Esophagus (tissue), 2 donors: ENCODE data around the gene PLCB4. TPM values are rescaled to one million over a fixed set of nuclear protein-coding genes. Genes with fewer than 3 reads are reported as not detected.
"Not testable (repeated sequence)": the region's sequence is repeated elsewhere in the genome, so short reads cannot be mapped to it uniquely, and the experiment has no call there.

Experiments used
- H3K27ac ChIP-seq, 2 donors: one replicate each; pipeline ENCODE4 v1.5.1; 2013; ENCODE audit warnings: low read depth in 2 of 2, mild to moderate bottlenecking in 2 of 2, inconsistent platforms in 1 of 2, low read length in 1 of 2, moderate library complexity in 1 of 2
- H3K27me3 ChIP-seq, 2 donors: one replicate each; pipeline ENCODE4 v1.6.1; 2013; ENCODE audit warnings: low read length in 2 of 2, control low read depth in 1 of 2, mild to moderate bottlenecking in 1 of 2; ENCODE audit not compliant: insufficient read depth in 2 of 2, control insufficient read depth in 1 of 2
- H3K36me3 ChIP-seq, 2 donors: one replicate each; pipeline ENCODE4 v1.6.1; 2013; ENCODE audit warnings: low read length in 1 of 2; ENCODE audit not compliant: control insufficient read depth in 2 of 2, insufficient read depth in 2 of 2
- H3K4me1 ChIP-seq, 2 donors: one replicate each; pipeline ENCODE4 v1.6.1; 2013; ENCODE audit warnings: low read length in 1 of 2; ENCODE audit not compliant: control insufficient read depth in 2 of 2, insufficient read depth in 2 of 2
- H3K4me3 ChIP-seq, 2 donors: one replicate each; pipeline ENCODE4 v1.5.1; 2013; ENCODE audit warnings: low read length in 2 of 2, mild to moderate bottlenecking in 2 of 2, low read depth in 1 of 2, moderate library complexity in 1 of 2
- H3K9me3 ChIP-seq, 2 donors: one replicate each; pipeline ENCODE4 v1.6.1; 2013; ENCODE audit warnings: mild to moderate bottlenecking in 2 of 2, low read depth in 1 of 2, low read length in 1 of 2, moderate library complexity in 1 of 2; ENCODE audit not compliant: control insufficient read depth in 2 of 2, insufficient read depth in 1 of 2
- WGBS, 2 donors: extraction: QIAGEN DNeasy Blood & Tissue Kit; methylation state at CpG; one replicate each; pipeline ENCODE4 v1.1.7; 2013; 5-methylcytosine and 5-hydroxymethylcytosine counted together
- polyA plus RNA-seq, 2 donors: library from polyadenylated mRNA; stranded (reverse); fragments of 200-250 nt; gene quantifications; one replicate each; pipeline ENCODE4 v1.2.3, GENCODE V29; 2013
- donor health status: healthy with polysubstance abuse.
- donor health status: Bipolar disorder and iron deficiency.

PLCB4 gene
- polyA plus RNA-seq, 2 donors: 1.9 to 2.2 TPM

- no peaks in the 10 kb centered on the region for H3K4me1 ChIP-seq
- 75% methylated on average over 8 of the region's 8 CpGs for WGBS, 2 donors
- H3K27me3 ChIP-seq: no peaks in the 10 kb centered on the region
- no peak overlapping the region for H3K27ac ChIP-seq
- H3K36me3 ChIP-seq: no peaks in the 10 kb centered on the region
- H3K9me3 ChIP-seq: no peaks in the 10 kb centered on the region
- no peak overlapping the region for H3K4me3 ChIP-seq
Observed at GRCh38 chr20:9031991-9032390, 36.9 kb upstream of the PLCB4 start.

GRCh38 chr20:9032758-9033157, 36.1 kb upstream of the PLCB4 start:
- H3K4me1 ChIP-seq: no peaks in the 10 kb centered on the region
- no peak overlapping the region for H3K4me3 ChIP-seq
- no peaks in the 10 kb centered on the region for H3K9me3 ChIP-seq
- H3K27ac ChIP-seq: no peak overlapping the region
- 93 to 94% methylated on average over 4 of the region's 4 CpGs for WGBS, 2 donors
- no peaks in the 10 kb centered on the region for H3K27me3 ChIP-seq
- no peaks in the 10 kb centered on the region for H3K36me3 ChIP-seq

- Histone ChIP-seq H3K4me3 (no peak overlapping the region), H3K27me3 (no peaks in the 10 kb centered on the region), H3K27ac (no peak overlapping the region), H3K4me1 (no peaks in the 10 kb centered on the region), H3K36me3 (no peaks in the 10 kb centered on the region), H3K9me3 (no peaks in the 10 kb centered on the region)
- 44 to 59% methylated on average over 3 of the region's 3 CpGs for WGBS, 2 donors
Observed at GRCh38 chr20:9035126-9035525, 33.8 kb upstream of the PLCB4 start.

- Histone ChIP-seq H3K36me3 (no peaks in the 10 kb centered on the region), H3K27me3 (no peaks in the 10 kb centered on the region), H3K9me3 (no peaks in the 10 kb centered on the region), H3K27ac (no peak overlapping the region), H3K4me3 (no peak overlapping the region), H3K4me1 (no peaks in the 10 kb centered on the region)
- WGBS, 2 donors: 88 to 91% methylated on average over 1 of the region's 1 CpG
Observed at GRCh38 chr20:9036593-9036992, 32.3 kb upstream of the PLCB4 start.

- Histone ChIP-seq H3K4me1 (no peaks in the 10 kb centered on the region), H3K9me3 (no peaks in the 10 kb centered on the region), H3K27me3 (no peaks in the 10 kb centered on the region), H3K27ac (no peak overlapping the region), H3K4me3 (no peak overlapping the region), H3K36me3 (no peaks in the 10 kb centered on the region)
- 65 to 70% methylated on average over 6 of the region's 6 CpGs for whole genome bisulfite sequencing, 2 donors
Observed at GRCh38 chr20:9038791-9039535, 29.9 kb upstream of the PLCB4 start.

- 86 to 100% methylated on average over 1 of the region's 1 CpG for WGBS, 2 donors
- H3K27ac ChIP-seq: no peak overlapping the region
Observed at GRCh38 chr20:9040863-9041524, 27.9 kb upstream of the PLCB4 start.

GRCh38 chr20:9043364-9043763, 25.5 kb upstream of the PLCB4 start:
- WGBS, 2 donors: 55 to 57% methylated on average over 5 of the region's 5 CpGs
- H3K4me1 ChIP-seq: no peaks in the 10 kb centered on the region
- H3K27me3 ChIP-seq: no peaks in the 10 kb centered on the region
- H3K36me3 ChIP-seq: no peaks in the 10 kb centered on the region
- H3K4me3 ChIP-seq: no peak overlapping the region
- H3K9me3 ChIP-seq: no peaks in the 10 kb centered on the region
- H3K27ac ChIP-seq: no peak overlapping the region

More at GRCh38 chr20:9040863-9041524, 27.9 kb upstream of the PLCB4 start:
- no peak overlapping the region for H3K4me3 ChIP-seq
- H3K36me3 ChIP-seq: no peaks in the 10 kb centered on the region
- H3K9me3 ChIP-seq: no peaks in the 10 kb centered on the region
- H3K4me1 ChIP-seq: no peaks in the 10 kb centered on the region
- no peaks in the 10 kb centered on the region for H3K27me3 ChIP-seq

GRCh38 chr20:9047928-9048327, 21.0 kb upstream of the PLCB4 start:
- not testable (repeated sequence) for H3K4me1 ChIP-seq, H3K9me3 ChIP-seq, H3K4me3 ChIP-seq, H3K36me3 ChIP-seq, H3K27me3 ChIP-seq, H3K27ac ChIP-seq
- WGBS, 2 donors: 61 to 82% methylated on average over 1 of the region's 1 CpG

- WGBS, 2 donors: 44 to 67% methylated on average over 2 of the region's 2 CpGs
Observed at GRCh38 chr20:9051508-9051907, 17.4 kb upstream of the PLCB4 start.

GRCh38 chr20:9052136-9052535, 16.8 kb upstream of the PLCB4 start:
- Histone ChIP-seq H3K4me1 (no peaks in the 10 kb centered on the region), H3K27me3 (no peaks in the 10 kb centered on the region), H3K36me3 (no peaks in the 10 kb centered on the region), H3K9me3 (peaks cover 0 to 2% of the 10 kb centered on the region in 2 donors), H3K27ac (peak overlapping the region in 1 of 2 donors; percentile 15), H3K4me3 (no peak overlapping the region)
- 71 to 74% methylated on average over 3 of the region's 3 CpGs for WGBS, 2 donors

More at GRCh38 chr20:9051508-9051907, 17.4 kb upstream of the PLCB4 start:
- Histone ChIP-seq H3K27ac (no peak overlapping the region), H3K4me3 (no peak overlapping the region), H3K27me3 (no peaks in the 10 kb centered on the region), H3K4me1 (no peaks in the 10 kb centered on the region), H3K36me3 (no peaks in the 10 kb centered on the region), H3K9me3 (peaks cover 0 to 2% of the 10 kb centered on the region in 2 donors)
